K562 (cell line): Measurements from ENCODE around the gene RAB6B. TPM values are rescaled to one million over a fixed set of nuclear protein-coding genes. Genes with fewer than 3 reads are reported as not detected.

Experiments used
- ARID1B ChIP-seq: fragments of 450-650 bp; IDR thresholded peaks from 2 replicates; pipeline ENCODE4 v1.6.1; 2016; ENCODE audit warnings: antibody characterized with exemption, mild to moderate bottlenecking, inconsistent platforms
- ATF3 ChIP-seq, 2 experiments: fragments of 450-650 bp in 1 of 2; sonication (generic) in 1 of 2; formaldehyde crosslinking in 1 of 2; IDR thresholded peaks in 1 of 2; conservative IDR thresholded peaks in 1 of 2; 2 replicates each; pipeline versions ENCODE4 v1.6.1 to v1.8.1; 2016 to 2023; ENCODE audit warnings: mild to moderate bottlenecking in 2 of 2, moderate library complexity in 2 of 2, inconsistent platforms in 1 of 2, missing genetic modification reagents in 1 of 2
- COPS2 ChIP-seq: fragments of 450-650 bp; conservative IDR thresholded peaks from 2 replicates; pipeline ENCODE4 v1.6.1; 2016; ENCODE audit warnings: mild to moderate bottlenecking, moderate library complexity
- NCOA6 ChIP-seq: fragments of 450-650 bp; IDR thresholded peaks from 2 replicates; pipeline ENCODE4 v1.6.1; 2017; ENCODE audit warnings: mild to moderate bottlenecking
- NFE2L1 ChIP-seq: fragments of 450-650 bp; IDR thresholded peaks from 2 replicates; pipeline ENCODE4 v1.6.1; 2016; ENCODE audit warnings: missing genetic modification characterization, low read depth, mild to moderate bottlenecking, missing compliant biosample characterization, moderate library complexity, borderline replicate concordance
- NR2C2 ChIP-seq, 2 experiments: fragments of 200-800 bp in 1 of 2; sonication (Bioruptor generic) in 1 of 2; sonication (generic) in 1 of 2; formaldehyde crosslinking in 1 of 2; IDR thresholded peaks; 2 replicates each; pipeline versions ENCODE4 v1.6.1 to v1.8.0; 2016 to 2022; ENCODE audit warnings: mild to moderate bottlenecking in 1 of 2, missing compliant biosample characterization in 1 of 2, missing genetic modification characterization in 1 of 2, missing genetic modification reagents in 1 of 2
- ZNF695 ChIP-seq: fragments of 450-650 bp; formaldehyde crosslinking; IDR thresholded peaks from 2 replicates; pipeline ENCODE4 v1.4.0; 2020; ENCODE audit warnings: mild to moderate bottlenecking, moderate library complexity
- ZNF77 ChIP-seq: fragments of 250-450 bp; sonication (Bioruptor Pico); IDR thresholded peaks from 2 replicates; pipeline ENCODE4 v1.5.0; 2020
- polyA plus RNA-seq, 8 experiments: library from polyadenylated mRNA; depleted of rRNA in 4 of 8; stranded (reverse) in 5 of 8; unstranded in 3 of 8; fragments of >200 nt; fragmentation: Nextera tagmentation in 2 of 8; fragmentation: Illumina TruSeq in 1 of 8; extraction: Ambion mirVana in 2 of 8; extraction: Trizol in 1 of 8; gene quantifications; 2 replicates each; pipeline versions ENCODE4 v1.2.1 to v1.2.3, GENCODE V29; 2011 to 2014; ENCODE audit warnings: inconsistent platforms in 1 of 8, missing spikeins in 1 of 8
- total RNA-seq, 7 experiments: library from RNA; depleted of rRNA in 6 of 7; stranded (reverse); fragments of >200 nt in 6 of 7; fragmentation: Illumina TruSeq in 2 of 7; extraction: Trizol in 2 of 7; gene quantifications; 2 replicates each; pipeline versions ENCODE4 v1.2.1 to v1.2.3, GENCODE V29; 2011 to 2021; ENCODE audit warnings: low replicate concordance in 1 of 7
- TF ChIP-seq, protein P1 (sequence below): sonication (generic); formaldehyde crosslinking; IDR thresholded peaks from 2 replicates; pipeline ENCODE4 v1.8.1; 2023; ENCODE audit warnings: missing genetic modification reagents, mild to moderate bottlenecking, borderline replicate concordance

Gene RAB6B
- total and polyA plus RNA-seq, 9 of the 15 experiments (the other 6 are each of a cell fraction or from before 2014, with no cell fraction given) = 0.60 to 18.1 (median 1.5) TPM

GRCh38 chr3:133805384-133805701 lies 90.3 kb downstream of the RAB6B start (continued):
- TF ChIP-seq, protein P1, sequence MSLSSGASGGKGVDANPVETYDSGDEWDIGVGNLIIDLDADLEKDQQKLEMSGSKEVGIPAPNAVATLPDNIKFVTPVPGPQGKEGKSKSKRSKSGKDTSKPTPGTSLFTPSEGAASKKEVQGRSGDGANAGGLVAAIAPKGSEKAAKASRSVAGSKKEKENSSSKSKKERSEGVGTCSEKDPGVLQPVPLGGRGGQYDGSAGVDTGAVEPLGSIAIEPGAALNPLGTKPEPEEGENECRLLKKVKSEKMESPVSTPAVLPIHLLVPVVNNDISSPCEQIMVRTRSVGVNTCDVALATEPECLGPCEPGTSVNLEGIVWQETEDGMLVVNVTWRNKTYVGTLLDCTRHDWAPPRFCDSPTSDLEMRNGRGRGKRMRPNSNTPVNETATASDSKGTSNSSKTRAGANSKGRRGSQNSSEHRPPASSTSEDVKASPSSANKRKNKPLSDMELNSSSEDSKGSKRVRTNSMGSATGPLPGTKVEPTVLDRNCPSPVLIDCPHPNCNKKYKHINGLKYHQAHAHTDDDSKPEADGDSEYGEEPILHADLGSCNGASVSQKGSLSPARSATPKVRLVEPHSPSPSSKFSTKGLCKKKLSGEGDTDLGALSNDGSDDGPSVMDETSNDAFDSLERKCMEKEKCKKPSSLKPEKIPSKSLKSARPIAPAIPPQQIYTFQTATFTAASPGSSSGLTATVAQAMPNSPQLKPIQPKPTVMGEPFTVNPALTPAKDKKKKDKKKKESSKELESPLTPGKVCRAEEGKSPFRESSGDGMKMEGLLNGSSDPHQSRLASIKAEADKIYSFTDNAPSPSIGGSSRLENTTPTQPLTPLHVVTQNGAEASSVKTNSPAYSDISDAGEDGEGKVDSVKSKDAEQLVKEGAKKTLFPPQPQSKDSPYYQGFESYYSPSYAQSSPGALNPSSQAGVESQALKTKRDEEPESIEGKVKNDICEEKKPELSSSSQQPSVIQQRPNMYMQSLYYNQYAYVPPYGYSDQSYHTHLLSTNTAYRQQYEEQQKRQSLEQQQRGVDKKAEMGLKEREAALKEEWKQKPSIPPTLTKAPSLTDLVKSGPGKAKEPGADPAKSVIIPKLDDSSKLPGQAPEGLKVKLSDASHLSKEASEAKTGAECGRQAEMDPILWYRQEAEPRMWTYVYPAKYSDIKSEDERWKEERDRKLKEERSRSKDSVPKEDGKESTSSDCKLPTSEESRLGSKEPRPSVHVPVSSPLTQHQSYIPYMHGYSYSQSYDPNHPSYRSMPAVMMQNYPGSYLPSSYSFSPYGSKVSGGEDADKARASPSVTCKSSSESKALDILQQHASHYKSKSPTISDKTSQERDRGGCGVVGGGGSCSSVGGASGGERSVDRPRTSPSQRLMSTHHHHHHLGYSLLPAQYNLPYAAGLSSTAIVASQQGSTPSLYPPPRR (CRISPR knock-in tag) = no peak
- no peak for TF ChIP-seq NFE2L1 (tag)
- no peak for TF ChIP-seq ZNF77
- no peak for TF ChIP-seq ARID1B
- TF ChIP-seq ZNF695 (CRISPR knock-in tag) = no peak
- TF ChIP-seq COPS2 = no peak
- TF ChIP-seq NCOA6 = no peak
- no peak for TF ChIP-seq NR2C2 (CRISPR knock-in tag; IDR thresholded peaks at IDR 0.05)
- no peak for TF ChIP-seq NR2C2 (tag; IDR thresholded peaks at IDR 0.05)
- peak; percentile 79 for TF ChIP-seq ATF3 (IDR thresholded peaks at IDR 0.05)
- no peak for TF ChIP-seq ATF3 (CRISPR knock-in tag; conservative IDR thresholded peaks at IDR 0.05)
- TF ChIP-seq, all 486 proteins: peak for 5
